NCI-H748 (cell line): ENCODE results near the gene DGCR6.
"Not testable (repeated sequence)": the region's sequence is repeated elsewhere in the genome, so short reads cannot be mapped to it uniquely, and the experiment has no call there.

Experiments used
- DNase-seq: peaks from one replicate; lab custom pipeline; 2025; ENCODE audit not compliant: unreplicated experiment; lab: John Stamatoyannopoulos, UW

The DGCR6 gene

DNA sequence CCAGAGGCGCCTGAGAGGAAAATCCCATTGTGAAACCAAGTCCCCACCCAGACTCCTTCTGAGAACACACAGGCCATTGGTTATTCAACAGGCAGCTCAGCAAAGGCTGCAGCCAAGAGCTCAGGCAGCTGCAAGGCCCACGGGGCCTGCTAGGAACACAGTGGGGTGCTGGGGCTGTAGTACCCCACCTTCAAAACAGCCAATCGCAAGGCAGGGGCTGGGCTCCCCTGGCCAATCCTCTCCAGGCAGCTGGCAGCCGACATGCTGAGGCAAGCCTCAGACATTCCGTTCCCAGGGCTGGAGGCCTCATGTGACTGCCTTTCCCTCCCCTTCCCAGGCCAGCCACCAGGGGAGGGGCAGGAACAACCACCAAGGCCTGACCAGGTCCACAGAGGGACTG, 23.3 kb downstream of the DGCR6 start:
- no peak for DNase-seq

DNA sequence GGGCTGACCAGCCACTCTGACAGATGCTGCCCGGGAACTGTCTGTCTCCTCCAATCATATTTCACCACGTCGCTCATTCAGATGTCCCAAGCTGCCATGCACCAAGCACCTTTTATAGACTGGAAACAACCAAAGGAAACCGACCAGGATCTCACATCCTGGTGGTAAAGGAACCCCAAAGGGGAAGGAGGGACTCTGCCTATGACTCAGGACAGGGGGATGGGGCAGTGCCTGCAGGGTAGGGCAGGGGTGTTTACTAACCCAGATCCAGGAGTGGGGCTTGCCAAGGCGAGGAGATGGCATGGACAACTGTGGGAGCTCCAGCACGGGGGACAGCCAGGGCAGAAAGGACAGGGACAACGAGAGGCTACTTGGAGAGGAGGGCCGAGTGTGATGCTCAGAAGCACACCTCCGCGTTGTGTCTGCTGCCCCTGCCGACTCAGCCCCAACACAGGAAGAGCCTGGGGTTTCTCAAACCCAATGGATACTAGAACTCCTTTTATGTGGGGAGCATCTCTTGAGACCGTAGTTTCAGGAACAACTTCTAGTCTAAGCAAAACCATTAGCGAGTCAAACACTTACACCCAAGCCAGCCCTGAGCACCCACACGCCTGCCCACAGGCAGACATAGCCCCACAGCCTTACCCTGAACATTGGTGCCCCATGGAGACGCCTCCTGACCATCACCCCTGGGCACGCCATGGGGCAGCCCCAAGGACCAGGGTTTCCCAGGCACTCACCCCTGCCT, 26.0 kb downstream of the DGCR6 start:
- DNase-seq: no peak

DNA sequence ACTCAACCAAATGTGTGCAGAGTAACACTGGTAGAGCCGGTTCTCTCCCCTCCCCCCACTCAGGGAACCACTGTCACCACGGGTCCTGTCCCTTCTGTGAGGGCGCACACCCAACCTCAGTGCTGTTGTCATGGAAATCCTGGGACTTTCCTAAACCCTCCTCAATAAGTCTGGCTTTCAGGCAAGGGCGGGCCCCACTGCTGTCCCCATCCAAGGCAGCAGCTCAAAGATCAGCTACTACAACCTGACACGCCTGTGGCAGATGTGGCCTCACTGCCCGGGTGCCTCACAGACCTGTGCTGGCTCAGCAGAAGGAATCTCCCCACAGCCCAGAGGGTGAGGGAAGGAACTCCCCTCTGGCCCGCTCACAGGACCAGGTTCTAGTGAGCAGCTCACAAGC, 27.8 kb downstream of the DGCR6 start:
- DNase-seq: no peak

DNA sequence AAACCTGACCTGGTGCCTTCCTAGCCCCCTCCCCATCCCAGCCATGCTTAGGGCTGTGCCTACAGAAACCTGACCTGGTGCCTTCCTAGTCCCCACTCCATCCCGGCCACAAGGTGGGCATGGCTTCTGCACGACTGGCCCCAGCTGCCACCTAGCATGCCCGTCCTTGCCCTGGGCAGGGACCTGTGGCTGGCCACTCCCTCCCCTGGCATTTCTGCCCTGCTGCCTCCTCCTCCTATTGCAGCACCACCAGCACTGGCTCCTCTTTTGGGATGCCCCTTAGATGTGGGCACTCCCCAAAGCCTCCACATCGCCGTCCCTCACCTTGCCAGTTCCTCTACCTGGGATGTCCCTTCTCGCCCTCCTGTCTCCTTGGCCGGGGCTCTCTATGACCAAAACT, 28.6 kb downstream of the DGCR6 start:
- not testable (repeated sequence) for DNase-seq

DNA sequence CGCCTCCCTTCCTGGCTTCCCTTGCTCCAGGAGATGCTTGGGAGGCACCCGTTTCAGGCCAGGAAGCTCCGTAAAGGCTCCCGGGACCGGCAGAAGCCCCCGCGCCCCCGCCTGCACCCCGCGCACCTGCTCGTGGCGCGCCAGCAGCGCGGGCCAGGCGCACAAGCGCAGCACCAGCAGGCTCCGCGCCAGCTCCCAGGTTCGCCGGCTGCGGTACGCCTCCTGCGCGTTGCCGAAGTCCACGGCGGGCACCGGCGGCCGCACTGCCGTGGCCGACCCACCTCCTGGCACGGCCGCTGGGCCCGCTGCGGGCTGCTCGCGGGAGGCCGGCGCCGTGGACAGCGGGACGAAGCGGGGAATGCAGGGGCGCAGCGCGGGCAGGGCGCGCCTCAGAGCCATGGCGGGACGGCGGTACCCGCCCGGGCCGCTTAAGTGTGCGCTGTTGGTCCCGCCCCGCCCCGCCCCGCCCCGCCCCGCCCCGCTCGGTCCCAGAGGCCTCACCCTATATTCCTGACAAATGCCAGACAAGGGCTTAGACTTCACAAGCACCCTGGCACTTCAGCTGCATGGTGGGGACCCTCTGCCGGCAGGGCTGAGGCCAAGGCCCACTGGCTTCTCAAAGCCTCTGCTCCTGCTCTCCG, 29.9 kb downstream of the DGCR6 start, which contains the start of gene PRODH:
PRODH (minus strand) TSS at position 405 of the 641 bp plus-strand sequence; CDS start at position 399, 6 bp downstream.
- no peak for DNase-seq

DNA sequence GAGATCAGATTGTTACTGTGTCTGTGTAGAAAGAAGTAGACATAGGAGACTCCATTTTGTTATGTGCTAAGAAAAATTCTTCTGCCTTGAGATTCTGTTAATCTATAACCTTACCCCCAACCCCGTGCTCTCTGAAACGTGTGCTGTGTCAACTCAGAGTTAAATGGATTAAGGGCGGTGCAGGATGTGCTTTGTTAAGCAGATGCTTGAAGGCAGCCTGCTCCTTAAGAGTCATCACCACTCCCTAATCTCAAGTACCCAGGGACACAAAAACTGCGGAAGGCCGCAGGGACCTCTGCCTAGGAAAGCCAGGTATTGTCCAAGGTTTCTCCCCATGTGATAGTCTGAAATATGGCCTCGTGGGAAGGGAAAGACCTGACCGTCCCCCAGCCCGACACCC, 32.6 kb downstream of the DGCR6 start:
- not testable (repeated sequence) for DNase-seq

DNA sequence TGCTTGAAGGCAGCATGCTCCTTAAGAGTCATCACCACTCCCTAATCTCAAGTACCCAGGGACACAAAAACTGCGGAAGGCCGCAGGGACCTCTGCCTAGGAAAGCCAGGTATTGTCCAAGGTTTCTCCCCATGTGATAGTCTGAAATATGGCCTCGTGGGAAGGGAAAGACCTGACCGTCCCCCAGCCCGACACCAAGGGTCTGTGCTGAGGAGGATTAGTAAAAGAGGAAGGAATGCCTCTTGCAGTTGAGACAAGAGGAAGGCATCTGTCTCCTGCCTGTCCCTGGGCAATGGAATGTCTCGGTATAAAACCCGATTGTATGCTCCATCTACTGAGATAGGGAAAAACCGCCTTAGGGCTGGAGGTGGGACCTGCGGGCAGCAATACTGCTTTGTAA, 41.0 kb downstream of the DGCR6 start:
- DNase-seq: not testable (repeated sequence)

DNA sequence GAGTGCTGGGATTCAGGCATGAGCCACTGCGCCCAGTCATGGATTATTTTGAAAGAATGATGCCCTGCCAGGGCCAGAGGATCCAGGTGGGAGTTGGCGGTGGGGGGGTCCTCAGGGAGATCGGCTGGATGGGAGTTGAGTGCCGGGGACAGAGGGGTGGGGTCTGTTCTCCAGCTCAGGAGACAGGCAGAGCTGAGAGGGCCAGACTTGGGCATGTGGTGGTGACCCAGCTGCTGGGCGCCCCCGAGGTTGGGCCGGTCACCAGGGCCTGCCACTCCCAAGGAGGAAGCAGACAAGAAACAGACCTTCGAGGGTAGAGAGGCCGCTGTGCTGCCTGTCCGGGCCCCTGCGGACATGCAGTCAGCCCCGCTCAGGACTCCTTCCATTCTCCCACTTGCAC, 41.8 kb downstream of the DGCR6 start:
- DNase-seq: no peak

DNA sequence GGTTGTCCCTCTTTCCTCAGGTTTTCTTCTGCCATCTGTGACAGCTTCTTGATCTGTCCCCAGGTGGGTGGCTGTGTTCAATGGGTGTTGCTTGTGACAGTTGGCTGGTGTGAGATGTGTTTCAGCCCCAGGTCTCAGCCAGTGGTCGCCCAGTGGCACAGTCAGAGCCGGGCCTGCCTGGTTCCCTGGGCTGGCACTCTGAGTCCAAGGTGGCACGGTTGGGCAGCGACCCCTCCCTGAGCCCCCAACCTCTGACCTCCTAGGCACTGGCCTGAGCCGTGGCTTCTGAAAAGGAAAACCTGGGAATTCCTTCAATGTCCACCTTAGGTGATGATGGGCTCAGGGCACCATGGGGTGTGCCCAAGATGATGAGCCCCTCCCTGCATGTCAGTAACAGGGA, 44.0 kb downstream of the DGCR6 start:
- DNase-seq: no peak

DNA sequence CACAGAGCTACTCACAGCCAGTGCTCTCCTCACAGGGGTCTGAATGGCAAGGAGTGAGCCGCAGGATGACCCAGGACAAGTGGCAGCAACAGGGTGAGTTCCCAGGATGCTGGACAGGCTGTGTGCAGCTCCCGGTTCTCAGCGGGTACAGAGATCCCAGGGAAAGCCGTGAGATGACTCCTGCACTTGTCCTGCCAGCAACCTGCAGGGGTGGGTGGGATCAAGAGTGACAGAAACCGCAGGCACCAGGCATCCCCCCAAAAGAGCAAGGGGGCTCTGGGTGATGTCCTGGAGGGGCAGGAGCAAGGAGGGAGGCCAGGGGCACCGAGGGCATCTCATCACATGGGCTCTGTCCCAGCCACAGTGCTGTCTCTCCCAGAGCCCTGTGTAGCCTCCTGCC, 45.9 kb downstream of the DGCR6 start:
- DNase-seq: no peak

DNA sequence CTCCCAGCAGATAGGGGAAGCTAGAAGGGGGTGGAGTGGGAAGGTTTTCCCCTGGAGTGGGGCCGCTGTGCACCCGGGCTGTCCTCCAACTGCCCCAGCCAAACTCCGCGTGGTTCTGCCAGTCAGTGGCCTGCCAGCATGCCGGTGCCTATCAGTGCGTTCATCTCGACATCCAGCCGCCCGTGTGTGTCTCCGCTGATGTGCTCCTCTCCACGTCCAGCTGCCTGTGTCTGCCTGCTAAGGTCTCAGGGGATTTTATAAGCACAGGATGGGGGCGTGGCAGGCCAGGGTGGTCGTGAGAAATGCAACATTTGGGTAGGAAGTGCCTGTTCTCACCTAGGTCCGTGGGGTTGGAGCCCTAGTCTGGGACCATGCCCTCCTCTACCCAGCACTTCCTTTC, 47.0 kb downstream of the DGCR6 start:
- DNase-seq: not testable (repeated sequence)

DNA sequence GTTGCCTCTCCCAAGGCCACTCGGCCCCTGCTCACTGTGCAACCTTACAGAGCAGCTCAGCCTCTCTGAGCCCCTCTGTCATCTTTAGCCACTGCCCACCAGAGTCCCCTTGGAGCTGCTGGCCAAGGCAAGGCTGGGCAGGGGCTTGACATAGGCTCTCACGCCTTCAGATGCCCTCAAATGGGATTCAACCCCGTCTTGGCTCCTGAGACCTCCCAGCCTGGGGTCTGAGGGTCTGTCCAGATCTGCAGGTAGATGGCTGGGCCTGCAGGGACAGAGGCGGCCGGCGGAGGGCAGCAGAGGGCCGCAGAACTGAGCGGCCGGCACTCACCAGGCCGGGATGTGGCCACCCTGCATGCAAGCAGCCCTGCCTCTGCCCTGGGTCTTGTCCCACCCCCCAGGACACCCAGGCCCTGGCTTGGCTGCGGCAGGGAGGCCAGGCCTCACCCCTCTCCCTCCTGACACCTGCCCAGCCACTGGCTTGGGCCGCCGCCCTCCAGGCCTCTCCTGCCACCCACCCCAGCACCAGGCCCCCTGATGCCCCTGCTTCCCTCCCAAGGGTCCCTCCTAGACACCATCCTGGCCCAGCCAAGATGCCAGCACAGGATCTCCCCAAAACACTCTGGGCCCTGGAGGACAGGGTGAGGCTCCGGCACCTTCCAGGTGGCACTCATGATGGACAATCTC, 48.3 kb downstream of the DGCR6 start:
- DNase-seq: peak; percentile 49

DNA sequence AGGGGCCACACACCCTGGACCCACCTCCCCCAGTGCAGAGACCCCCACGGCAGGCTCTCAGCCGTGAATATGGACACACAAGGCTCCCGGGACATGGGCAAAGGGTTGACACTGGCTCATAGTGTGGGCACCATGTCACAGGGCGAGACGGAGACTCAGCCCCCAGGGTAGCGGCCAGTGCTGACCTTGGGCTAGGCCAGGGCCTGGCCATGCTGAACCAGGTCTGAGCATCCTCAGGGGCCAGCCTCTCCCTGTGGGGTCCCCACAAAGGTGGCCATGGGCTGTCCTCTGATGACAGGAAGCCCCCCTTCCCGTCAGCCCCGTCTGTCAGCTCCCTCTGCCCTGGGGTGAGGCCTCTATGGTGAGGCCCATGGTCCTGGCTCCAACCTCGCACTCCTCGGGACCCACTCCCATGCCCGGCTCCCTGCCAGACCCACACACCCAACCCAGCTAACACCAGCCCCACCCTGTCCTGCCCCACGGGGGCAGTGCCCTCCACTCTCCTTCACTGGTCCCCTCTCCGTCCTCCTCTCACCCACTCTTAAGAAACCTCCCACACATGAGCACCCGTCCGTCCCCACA, 49.0 kb downstream of the DGCR6 start:
- no peak for DNase-seq

DNA sequence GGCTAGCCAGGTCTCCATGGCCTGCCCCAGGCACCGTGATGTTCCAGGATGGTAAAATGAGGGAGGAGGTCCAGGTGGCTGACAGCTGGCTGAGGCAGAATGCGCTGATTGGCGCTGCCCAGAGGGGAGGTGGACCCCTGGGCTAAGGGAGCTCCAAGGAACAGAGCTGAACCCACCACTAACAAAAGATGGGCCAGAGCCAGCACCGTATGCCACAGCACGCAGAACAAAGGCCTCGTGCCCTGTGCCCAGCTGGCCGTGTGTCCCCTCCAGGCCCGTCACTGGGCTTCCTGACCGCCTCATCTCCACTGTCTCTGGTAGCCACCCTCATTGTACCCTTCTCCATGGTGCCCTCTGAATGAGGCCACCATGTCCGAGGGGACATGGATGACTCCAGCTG, 49.6 kb downstream of the DGCR6 start:
- DNase-seq: no peak

DNA sequence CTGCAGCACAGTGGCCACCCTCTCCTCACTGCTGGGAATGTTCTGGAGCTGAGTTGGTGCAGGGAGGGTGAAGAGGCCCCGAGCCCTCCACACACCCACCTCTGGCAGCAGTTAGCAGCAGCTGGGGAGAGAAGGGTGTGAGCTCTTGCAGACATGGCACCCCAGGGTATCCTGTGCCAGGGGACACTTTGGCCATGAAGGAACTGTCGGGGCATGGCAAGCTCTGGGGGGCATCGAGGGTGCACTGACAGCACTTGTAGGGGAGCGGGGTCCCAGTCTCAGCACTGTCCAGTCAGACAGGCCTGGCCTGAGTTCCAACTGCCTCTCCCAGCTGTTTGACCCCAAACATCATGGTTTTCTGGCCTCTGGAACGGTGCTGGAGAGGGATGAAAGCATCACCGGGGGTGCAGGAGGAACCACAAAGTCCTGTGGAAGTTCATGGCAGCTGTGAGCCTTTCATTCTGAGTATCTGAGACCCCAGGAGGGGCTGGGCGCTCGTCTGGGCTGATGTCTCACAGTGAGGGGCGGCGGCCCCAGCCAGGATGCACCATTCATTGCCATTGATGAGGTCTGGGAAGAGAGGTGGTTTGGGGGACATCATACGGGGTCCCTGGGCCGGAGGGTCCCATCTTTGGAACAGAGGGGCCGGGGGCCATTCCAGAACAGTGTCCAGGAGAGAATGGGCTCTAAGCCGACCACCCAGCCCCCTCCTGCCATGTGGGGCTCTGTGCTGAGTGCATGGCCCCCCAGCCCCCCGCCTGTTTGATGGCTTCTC, 50.2 kb downstream of the DGCR6 start:
- DNase-seq: not testable (repeated sequence)

DNA sequence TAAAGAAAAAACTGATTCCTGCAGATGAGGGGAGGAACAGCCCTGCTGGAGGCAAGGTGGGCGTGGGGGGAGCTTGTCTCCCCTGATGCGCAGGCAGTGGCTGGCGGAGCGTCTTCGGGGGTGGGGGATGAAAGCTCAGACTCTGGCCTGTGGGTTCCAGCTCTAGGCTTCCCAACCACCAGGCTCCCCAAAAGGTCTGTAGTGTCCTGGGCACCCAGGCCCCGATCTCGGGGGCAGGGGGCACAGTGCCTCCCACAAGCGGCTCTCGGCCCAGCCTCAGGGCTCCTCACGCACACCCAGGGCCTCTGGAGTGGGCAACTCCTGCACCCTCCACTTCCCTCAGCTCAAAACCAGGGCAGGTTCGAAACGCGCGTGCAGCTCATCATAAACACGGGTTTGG, 50.8 kb downstream of the DGCR6 start:
- DNase-seq: not testable (repeated sequence)

DNA sequence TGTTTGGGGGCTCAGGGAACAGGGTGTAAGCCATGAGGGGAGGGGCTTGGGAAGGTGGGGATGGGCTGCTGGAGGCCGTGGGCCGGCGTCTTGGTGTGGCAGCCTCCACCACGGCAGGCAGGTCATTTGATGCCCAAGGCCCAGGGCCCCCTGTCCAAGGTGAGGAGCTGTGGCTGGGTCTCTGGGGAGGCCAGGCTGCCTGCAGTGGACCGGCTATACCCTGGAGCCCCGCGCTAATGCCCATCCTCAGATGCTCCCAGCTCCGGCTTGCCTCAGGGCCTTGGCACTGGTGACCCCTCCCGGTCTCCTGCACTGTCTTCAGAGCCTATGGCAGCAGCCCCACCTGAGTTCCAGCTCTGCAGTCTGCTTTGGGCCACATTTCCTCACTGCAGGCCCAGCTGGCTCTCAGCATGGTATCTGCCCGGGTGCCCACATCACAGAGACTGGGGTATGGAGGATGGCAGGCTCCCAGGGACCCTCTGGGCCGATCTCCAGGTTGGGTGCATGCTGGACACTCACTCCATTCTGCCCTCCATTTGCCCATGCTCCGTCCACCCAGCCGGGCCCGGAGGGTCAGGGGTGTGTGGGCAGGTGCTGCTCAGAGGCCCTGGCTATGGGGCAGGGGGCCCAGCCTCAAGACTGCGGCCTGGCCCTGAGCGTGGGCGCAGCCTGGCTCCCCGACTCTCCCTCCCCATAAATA, 51.7 kb downstream of the DGCR6 start:
- not testable (repeated sequence) for DNase-seq

DNA sequence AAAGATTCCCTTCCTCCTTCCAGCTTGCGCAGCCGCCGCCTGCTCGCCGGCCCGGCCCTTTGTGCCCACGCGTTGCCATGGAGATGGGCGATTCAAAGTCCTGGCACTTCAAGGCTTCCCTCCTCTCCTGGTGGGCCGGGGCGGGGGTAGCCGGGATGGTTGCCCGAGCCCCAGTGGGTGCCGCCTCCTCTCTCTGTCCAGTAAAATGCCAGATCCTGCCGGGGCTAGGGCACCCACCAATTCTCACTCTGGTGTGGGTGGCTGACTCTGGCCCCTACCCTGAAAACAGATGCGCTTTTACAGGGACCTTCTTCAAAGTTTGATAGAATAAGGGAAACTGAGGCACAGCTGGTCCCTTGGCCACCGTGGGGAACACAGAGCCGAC, 52.2 kb downstream of the DGCR6 start:
- peak; percentile 7 for DNase-seq

DNA sequence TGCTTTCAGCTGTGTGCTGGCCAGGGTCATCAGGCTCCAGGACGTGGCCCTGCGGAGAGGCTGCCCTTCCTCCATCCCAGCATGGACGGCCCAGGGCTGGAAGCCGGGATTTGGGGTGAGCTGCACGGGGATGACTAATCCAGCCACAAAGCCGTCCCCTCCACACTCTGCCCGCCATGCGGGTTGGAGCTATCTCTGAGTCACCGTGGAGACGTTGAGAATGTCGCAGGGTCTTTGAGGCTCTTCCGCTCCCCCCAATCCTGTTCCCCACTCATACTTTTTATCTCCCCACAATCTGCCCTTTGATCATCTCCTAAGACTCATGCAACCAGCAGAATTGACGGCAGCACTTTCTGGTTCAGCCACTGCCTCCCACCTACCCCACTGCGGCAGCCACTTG, 52.6 kb downstream of the DGCR6 start:
- DNase-seq: not testable (repeated sequence)

DNA sequence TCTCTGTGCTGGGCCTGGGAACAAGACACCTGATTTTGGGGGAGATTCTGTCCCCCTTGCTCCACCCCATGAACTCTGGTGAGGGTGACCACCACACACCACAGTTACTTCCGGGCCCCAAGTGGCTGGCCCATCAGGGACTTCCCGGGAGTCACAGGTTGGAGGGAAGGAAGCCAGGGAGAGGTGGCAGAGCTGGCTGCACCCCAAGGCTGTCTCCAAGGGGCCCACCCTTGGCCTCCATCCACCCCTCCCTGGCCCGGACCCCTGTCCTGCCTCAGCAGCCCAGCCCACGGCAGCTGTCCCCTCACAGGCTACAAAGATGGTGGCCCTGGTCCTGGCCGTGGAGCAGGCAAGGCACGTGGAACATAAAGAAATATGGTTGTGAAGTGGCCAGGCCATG, 53.1 kb downstream of the DGCR6 start:
- DNase-seq: not testable (repeated sequence)
